Kidney epithelial cell (primary cell): ENCODE measurements around the gene ISLR. TPM values are rescaled to one million over a fixed set of nuclear protein-coding genes. Genes with fewer than 3 reads are reported as not detected.

ENCODE experiments used
- DNase-seq: peaks from one replicate; pipeline ENCODE4 v3.0.0-alpha.2; 2010; ENCODE audit warnings: low read depth
- H3K27me3 ChIP-seq: 2 replicates; pipeline ENCODE4 v1.6.0; 2011; ENCODE audit warnings: low read length; ENCODE audit not compliant: control insufficient read depth, insufficient read depth
- H3K36me3 ChIP-seq: 2 replicates; pipeline ENCODE4 v1.5.1; 2011; ENCODE audit warnings: low read length; ENCODE audit not compliant: control insufficient read depth, insufficient read depth
- H3K4me3 ChIP-seq: 2 replicates; pipeline ENCODE4 v1.5.1; 2011; ENCODE audit warnings: low read depth, mild to moderate bottlenecking, control low read depth, low read length
- total RNA-seq: library from RNA; depleted of rRNA; stranded (reverse); fragments of >200 nt; gene quantifications from 2 replicates; pipeline ENCODE4 v1.2.3, GENCODE V29; 2015
- TF ChIP-seq, protein P1 (sequence below): IDR thresholded peaks from 2 replicates; pipeline ENCODE4 v1.5.1; 2011; ENCODE audit warnings: mild to moderate bottlenecking, moderate library complexity, low read length, control low read depth, inconsistent platforms; ENCODE audit not compliant: insufficient read depth, poor library complexity, severe bottlenecking

The ISLR gene
- total RNA-seq, 1 donor from 2014 or later = 0.25 TPM

DNA sequence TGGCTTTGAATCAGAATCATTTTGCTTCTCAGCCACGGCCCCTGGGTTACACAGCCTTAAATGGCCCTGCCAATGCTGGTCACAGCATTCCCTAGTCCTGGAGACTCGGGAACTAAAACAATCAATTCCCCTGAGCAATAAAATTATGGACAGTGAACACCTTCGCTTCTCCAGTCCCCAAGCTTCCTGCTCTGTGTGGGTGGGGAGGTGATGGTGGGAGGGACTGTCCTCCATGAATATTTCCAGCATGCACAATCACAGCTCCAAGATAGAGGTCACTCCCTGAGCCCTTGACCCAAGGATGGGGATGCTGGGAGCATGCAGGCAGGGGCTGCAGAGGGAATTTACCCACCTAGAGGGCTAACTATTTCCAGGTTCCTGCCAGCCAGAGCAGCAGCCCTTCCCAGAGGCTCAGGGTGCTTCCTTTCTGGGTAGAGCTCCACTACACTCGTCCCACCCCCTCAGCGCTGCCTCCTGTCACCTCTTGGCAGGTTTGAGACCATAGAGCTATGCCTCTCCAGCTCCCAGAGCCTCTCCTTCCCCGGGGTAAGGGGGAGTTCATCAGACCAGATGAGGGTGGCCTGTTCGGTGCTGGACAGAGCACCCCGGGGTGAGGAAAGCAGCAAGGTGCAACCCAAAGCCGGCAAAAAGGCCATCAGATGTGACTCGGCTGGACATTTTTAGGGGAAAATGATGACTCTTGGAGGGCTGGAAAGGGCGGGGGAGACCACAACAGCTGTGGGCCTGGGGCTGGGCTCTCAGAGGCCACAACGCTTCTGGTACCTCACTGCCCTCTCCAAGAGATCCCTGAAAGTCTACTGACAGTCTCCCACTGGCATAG, 48.1 kb downstream of the ISLR start:
- Histone ChIP-seq H3K27me3 (peaks cover 15% of the 10 kb centered on the region), H3K36me3 (no peaks in the 10 kb centered on the region), H3K4me3 (no peak overlapping the region)
- TF ChIP-seq, protein P1, sequence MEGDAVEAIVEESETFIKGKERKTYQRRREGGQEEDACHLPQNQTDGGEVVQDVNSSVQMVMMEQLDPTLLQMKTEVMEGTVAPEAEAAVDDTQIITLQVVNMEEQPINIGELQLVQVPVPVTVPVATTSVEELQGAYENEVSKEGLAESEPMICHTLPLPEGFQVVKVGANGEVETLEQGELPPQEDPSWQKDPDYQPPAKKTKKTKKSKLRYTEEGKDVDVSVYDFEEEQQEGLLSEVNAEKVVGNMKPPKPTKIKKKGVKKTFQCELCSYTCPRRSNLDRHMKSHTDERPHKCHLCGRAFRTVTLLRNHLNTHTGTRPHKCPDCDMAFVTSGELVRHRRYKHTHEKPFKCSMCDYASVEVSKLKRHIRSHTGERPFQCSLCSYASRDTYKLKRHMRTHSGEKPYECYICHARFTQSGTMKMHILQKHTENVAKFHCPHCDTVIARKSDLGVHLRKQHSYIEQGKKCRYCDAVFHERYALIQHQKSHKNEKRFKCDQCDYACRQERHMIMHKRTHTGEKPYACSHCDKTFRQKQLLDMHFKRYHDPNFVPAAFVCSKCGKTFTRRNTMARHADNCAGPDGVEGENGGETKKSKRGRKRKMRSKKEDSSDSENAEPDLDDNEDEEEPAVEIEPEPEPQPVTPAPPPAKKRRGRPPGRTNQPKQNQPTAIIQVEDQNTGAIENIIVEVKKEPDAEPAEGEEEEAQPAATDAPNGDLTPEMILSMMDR = no peak
- DNase-seq = no peak

DNA sequence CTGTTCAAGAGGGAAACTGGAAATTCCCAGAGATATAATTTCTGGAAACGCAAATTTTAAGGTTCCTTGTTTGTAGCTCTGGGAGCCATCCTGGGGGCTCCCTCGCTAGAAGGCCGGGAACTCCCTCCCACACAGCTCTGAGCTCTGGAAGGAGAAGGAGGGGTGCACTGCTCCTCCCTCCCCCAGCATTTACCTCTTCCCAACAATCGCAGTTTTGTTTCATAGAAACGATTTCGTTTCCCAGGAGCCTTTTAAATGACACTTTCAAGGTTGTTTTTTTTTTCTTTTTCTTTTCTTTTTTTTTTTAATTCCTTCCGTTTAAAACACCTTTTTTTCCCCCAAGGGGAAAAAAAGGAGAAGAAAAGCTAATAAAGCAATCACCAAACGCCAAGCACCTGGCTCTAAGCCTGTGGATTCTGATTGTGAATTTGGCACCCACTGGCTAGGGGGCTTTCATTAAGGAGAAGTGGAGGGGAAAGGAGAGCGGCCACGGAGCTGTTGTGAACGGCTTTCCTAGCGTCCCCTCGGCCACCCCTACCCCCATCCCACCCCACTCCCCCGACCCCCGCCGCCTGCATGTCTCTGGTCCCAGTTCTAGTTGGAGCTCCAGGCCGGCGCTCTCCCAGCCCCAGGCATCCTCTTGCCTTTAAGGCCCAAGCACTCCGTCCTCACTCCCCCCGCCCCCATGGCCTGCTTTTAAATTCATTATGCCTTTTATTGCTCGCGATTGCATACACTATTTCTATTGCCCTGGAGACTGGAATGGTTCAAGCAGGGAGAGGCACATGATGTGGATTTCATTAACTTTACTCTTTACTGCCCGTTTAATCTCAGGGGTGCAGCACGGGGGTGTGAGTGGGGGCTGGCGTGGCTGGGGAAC, 49.0 kb downstream of the ISLR start:
- Histone ChIP-seq H3K4me3 (no peak overlapping the region), H3K36me3 (no peaks in the 10 kb centered on the region), H3K27me3 (peaks cover 15% of the 10 kb centered on the region)
- no peak for DNase-seq
- TF ChIP-seq, protein P1 = no peak

DNA sequence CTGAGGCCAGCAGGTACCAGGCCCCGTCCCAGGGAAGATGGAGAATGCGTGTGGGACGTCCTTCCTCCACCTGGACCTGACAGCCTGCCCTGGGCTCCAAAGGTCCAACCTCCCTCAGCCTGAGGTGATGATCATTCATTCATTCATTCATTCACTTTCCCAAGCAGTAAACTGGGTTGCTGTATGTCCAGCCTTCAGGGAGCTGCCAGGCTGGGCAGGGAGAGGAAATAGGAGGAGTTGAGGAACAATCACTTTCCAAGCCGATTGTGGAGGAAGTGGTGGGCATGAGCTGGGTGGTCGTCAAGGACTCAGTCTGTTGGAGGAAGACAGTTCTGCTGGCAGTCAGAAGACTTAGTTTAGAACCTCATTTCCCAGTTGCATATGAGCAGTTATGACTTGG, 52.4 kb downstream of the ISLR start:
- no peak for DNase-seq
- Histone ChIP-seq H3K36me3 (no peaks in the 10 kb centered on the region), H3K27me3 (peaks cover 11% of the 10 kb centered on the region), H3K4me3 (no peak overlapping the region)
- TF ChIP-seq, protein P1 = no peak

Other genes starting within 250 kb of the ISLR start
- gene LOXL1, start 247.2 kb upstream of the ISLR start, total RNA-seq = 67.2 and 81.3 TPM in 2 replicates
- 13.6 and 18.3 TPM in 2 replicates for gene STOML1, start 181.4 kb upstream of the ISLR start, total RNA-seq
- gene PML, start 179.0 kb upstream of the ISLR start, total RNA-seq = 94.1 and 146 TPM in 2 replicates
- gene GOLGA6A, start 91.2 kb upstream of the ISLR start, total RNA-seq = not detected in 2 replicates
- 1.0 and 1.2 TPM in 2 replicates for gene ISLR2, start 43.1 kb upstream of the ISLR start, total RNA-seq
- 1.8 and 3.9 TPM in 2 replicates for gene STRA6, start 29.1 kb downstream of the ISLR start, total RNA-seq
- 0.25 TPM in 1 of 2 replicates, not detected in the other for gene CCDC33, start 62.6 kb downstream of the ISLR start, total RNA-seq
- 2.0 and 2.9 TPM in 2 replicates for gene CYP11A1, start 193.9 kb downstream of the ISLR start, total RNA-seq